ENCODE results near the gene PRIM1. TPM values are rescaled to one million over a fixed set of nuclear protein-coding genes. Genes with fewer than 3 reads are reported as not detected.

The PRIM1 gene
- polyA plus RNA-seq, 3 donors = 3.6 to 6.3 (median 5.6) TPM

DNA sequence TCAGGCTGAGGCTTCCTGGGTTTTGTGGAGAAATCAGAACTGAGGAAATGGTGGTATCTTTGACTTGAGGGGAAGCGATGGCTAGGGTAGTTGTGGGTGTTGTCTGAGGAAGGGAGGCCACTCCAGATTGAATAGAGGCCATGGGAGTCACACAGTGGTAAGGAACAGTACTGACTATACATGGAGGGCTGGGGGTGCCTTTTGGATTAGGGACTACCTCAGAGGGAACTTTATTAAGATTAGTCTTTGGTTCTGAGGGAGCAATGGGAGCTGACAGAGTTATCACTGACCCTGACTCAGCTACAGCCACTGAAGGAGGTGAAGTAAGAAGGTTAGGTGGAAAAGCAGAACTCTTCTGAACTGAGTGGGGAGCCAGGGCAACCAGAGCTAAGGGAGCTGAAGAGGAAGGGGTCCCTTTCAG is 31.4 kb downstream of the PRIM1 start:
- Histone ChIP-seq H3K4me3 (replicated peaks in 1 of 3; ENCODE audit: low read depth in 2 of 3, low read length in 3 of 3) (peak overlapping the region in 1 of 3 experiments; percentile 98), H4K20me1 (ENCODE audit: insufficient read depth, low read length) (peaks cover 84% of the 10 kb centered on the region), H3K9me3 (replicated peaks in 1 of 2; ENCODE audit: control insufficient read depth in 1 of 2, insufficient read depth in 1 of 2, low read length in 2 of 2) (no peaks in the 10 kb centered on the region), H2AFZ (ENCODE audit: insufficient read depth, low read depth, low read length, poor library complexity, severe bottlenecking) (no peak overlapping the region), H3K27me3 (ENCODE audit: control insufficient read depth in 2 of 2, insufficient read depth in 2 of 2, low read length in 2 of 2) (no peaks in the 10 kb centered on the region), H3K27ac (ENCODE audit: low read depth in 1 of 2, low read length in 2 of 2) (peak overlapping the region; percentile 70 to 93), H3K79me2 (ENCODE audit: insufficient read depth, low read length) (peaks cover 93% of the 10 kb centered on the region), H3K9ac (ENCODE audit: insufficient read depth, low read length, poor library complexity, severe bottlenecking) (peak overlapping the region; percentile 32), H3K36me3 (replicated peaks in 1 of 2; ENCODE audit: control insufficient read depth in 1 of 2, insufficient read depth in 2 of 2, low read length in 2 of 2) (peaks cover 23 to 52% of the 10 kb centered on the region in 2 donors), H3K4me1 (ENCODE audit: control insufficient read depth in 1 of 2, insufficient read depth in 2 of 2, low read length in 2 of 2) (peaks cover 57 to 83% of the 10 kb centered on the region in 2 donors), H3K4me2 (replicated peaks; ENCODE audit: extremely low read depth, low read length, poor library complexity, severe bottlenecking) (peak overlapping the region; percentile 89)
- Mint-ChIP-seq H3K27me3 (ENCODE audit: low read depth in 3 of 3) (peaks cover 0 to 2% (median 0%) of the 10 kb centered on the region in 3 donors), H3K36me3 (peaks cover 44 to 51% of the 10 kb centered on the region in 2 donors), H3K4me3 (peak overlapping the region; percentile 66 to 77), H3K4me1 (peaks cover 74% of the 10 kb centered on the region), H3K9me3 (no peaks in the 10 kb centered on the region), H3K27ac (peak overlapping the region; percentile 91 to 95 (median 93))
- no peak for TF ChIP-seq CTCF (IDR thresholded peaks at IDR 0.05)
- DNase-seq = peak; percentile 62 to 81 (median 81)
- 0% methylated on average over 1 of the region's 1 CpG for WGBS (ENCODE audit: insufficient coverage)
- intact Hi-C loops (cut with micrococcal nuclease) = loop anchor here (5.0 to 10.0 kb wide), 2 partner anchors 73 to 76 kb away; partner anchors contain the start of gene ATP5F1B (in 2 of the 2)

GRCh38 chr12:56719056-56719455 is 33.1 kb downstream of the PRIM1 start:
- peaks cover 99% of the 10 kb centered on the region for H3K79me2 ChIP-seq (ENCODE audit: insufficient read depth, low read length)
- H3K4me1 ChIP-seq (ENCODE audit: control insufficient read depth in 1 of 2, insufficient read depth in 2 of 2, low read length in 2 of 2) = peaks cover 54 to 76% of the 10 kb centered on the region in 2 donors
- peaks cover 59 to 67% of the 10 kb centered on the region in 2 donors for H3K36me3 Mint-ChIP-seq
- H3K4me2 ChIP-seq (replicated peaks; ENCODE audit: extremely low read depth, low read length, poor library complexity, severe bottlenecking) = peak overlapping the region; percentile 0
- intact Hi-C loops (cut with micrococcal nuclease) = no loop called here
- peaks cover 77% of the 10 kb centered on the region for H3K4me1 Mint-ChIP-seq
- no peak overlapping the region for H3K4me3 ChIP-seq (replicated peaks in 1 of 3; ENCODE audit: low read depth in 2 of 3, low read length in 3 of 3)
- H3K27ac Mint-ChIP-seq = peak overlapping the region; percentile 41 to 95 (median 91)
- no peaks in the 10 kb centered on the region for H3K27me3 ChIP-seq (ENCODE audit: control insufficient read depth in 2 of 2, insufficient read depth in 2 of 2, low read length in 2 of 2)
- H3K4me3 Mint-ChIP-seq = peak overlapping the region in 1 of 2 donors; percentile 27
- no peak overlapping the region for H2AFZ ChIP-seq (ENCODE audit: insufficient read depth, low read depth, low read length, poor library complexity, severe bottlenecking)
- H4K20me1 ChIP-seq (ENCODE audit: insufficient read depth, low read length) = peaks cover 97% of the 10 kb centered on the region
- H3K27me3 Mint-ChIP-seq (ENCODE audit: low read depth in 3 of 3) = peaks cover 0 to 2% (median 0%) of the 10 kb centered on the region in 3 donors
- no peaks in the 10 kb centered on the region for H3K9me3 ChIP-seq (replicated peaks in 1 of 2; ENCODE audit: control insufficient read depth in 1 of 2, insufficient read depth in 1 of 2, low read length in 2 of 2)
- H3K36me3 ChIP-seq (replicated peaks in 1 of 2; ENCODE audit: control insufficient read depth in 1 of 2, insufficient read depth in 2 of 2, low read length in 2 of 2) = peaks cover 40 to 69% of the 10 kb centered on the region in 2 donors
- peak overlapping the region in 1 of 2 donors; percentile 93 for H3K27ac ChIP-seq (ENCODE audit: low read depth in 1 of 2, low read length in 2 of 2)
- DNase-seq = no peak
- no peak overlapping the region for H3K9ac ChIP-seq (ENCODE audit: insufficient read depth, low read length, poor library complexity, severe bottlenecking)
- TF ChIP-seq CTCF (IDR thresholded peaks at IDR 0.05) = no peak
- no peaks in the 10 kb centered on the region for H3K9me3 Mint-ChIP-seq
